NCI-H146 treated with DMSO at 0.1 percent for 48 hours (cell line): ENCODE measurements around the gene FOXD4L4.
"Not testable (repeated sequence)": the region's sequence is repeated elsewhere in the genome, so short reads cannot be mapped to it uniquely, and the experiment has no call there.

Experiments
- DNase-seq: peaks from one replicate; lab custom pipeline; 2025; ENCODE audit not compliant: unreplicated experiment; lab: John Stamatoyannopoulos, UW

FOXD4L4 gene

GRCh38 chr9:65737096-65737564, at the start of gene FOXD4L4:
Gene FOXD4L4, plus strand, starts transcription at chr9:65737146. Its CDS starts 0 bp downstream, at chr9:65737146.
- not testable (repeated sequence) for DNase-seq

GRCh38 chr9:65703550-65703949, 33.4 kb upstream of the FOXD4L4 start:
- DNase-seq = not testable (repeated sequence)

- not testable (repeated sequence) for DNase-seq
These were observed 22.5 kb upstream of the FOXD4L4 start for GRCh38 chr9:65714445-65714844.

- DNase-seq = not testable (repeated sequence)
These were observed 1.2 kb downstream of the FOXD4L4 start for GRCh38 chr9:65738133-65738532.
